T-cell (primary cell): ENCODE data around the gene TFEB. TPM values are rescaled to one million over a fixed set of nuclear protein-coding genes. Genes with fewer than 3 reads are reported as not detected.

Experiments used
- ATAC-seq, 4 experiments: fragments of 200-7000 bp in 3 of 4; fragments of 150-1000 bp in 1 of 4; cut with Tn5 transposase; replicated peaks in 1 of 4; 1 replicate in 3 of 4; 2 replicates in 1 of 4; pipeline ENCODE4 v1.10.0; 2021; ENCODE audit warnings: moderate library complexity in 3 of 4, mild to moderate bottlenecking in 2 of 4, moderate number of reproducible peaks in 1 of 4
- CTCF ChIA-PET, 2 donors: fragments of 300-600 bp; sonication (Branson Sonifier 250); formaldehyde crosslinking; loops; one replicate each; lab custom pipeline; 2022; ENCODE audit warnings: antibody characterized with exemption in 2 of 2; lab: Charles Lee
- POLR2A ChIA-PET, 2 donors: fragments of 300-600 bp; sonication (Branson Sonifier 250); formaldehyde crosslinking; loops; one replicate each; lab custom pipeline; 2022; ENCODE audit warnings: antibody characterized with exemption in 2 of 2; lab: Charles Lee
- DNase-seq, 35 experiments: peaks; one replicate each; pipeline versions ENCODE4 v3.0.0 to v3.0.0-alpha.2; 2013 to 2023
- H3K27ac ChIP-seq: one replicate; pipeline ENCODE4 v1.5.1; 2013; ENCODE audit warnings: low read length
- H3K27me3 ChIP-seq, 2 experiments: replicated peaks in 1 of 2; 1 replicate in 1 of 2; 2 replicates in 1 of 2; pipeline versions ENCODE4 v1.6.1 to v1.7.0; 2013; ENCODE audit warnings: low read length in 1 of 2, mixed read lengths in 1 of 2; ENCODE audit not compliant: control insufficient read depth in 2 of 2, insufficient read depth in 2 of 2; ENCODE audit errors: extremely low read depth in 1 of 2
- H3K36me3 ChIP-seq, 2 donors: 1 replicate in 1 of 2; 2 replicates in 1 of 2; pipeline versions ENCODE4 v1.6.1 to v1.7.0; 2013; ENCODE audit warnings: low read length in 1 of 2; ENCODE audit not compliant: control insufficient read depth in 2 of 2, insufficient read depth in 1 of 2; ENCODE audit errors: extremely low read depth in 1 of 2
- H3K4me1 ChIP-seq, 2 experiments: 1 replicate in 1 of 2; 2 replicates in 1 of 2; pipeline versions ENCODE4 v1.6.1 to v1.7.0; 2013; ENCODE audit warnings: low read length in 2 of 2, mixed read lengths in 1 of 2; ENCODE audit not compliant: insufficient read depth in 2 of 2, control insufficient read depth in 1 of 2; ENCODE audit errors: extremely low read depth in 1 of 2
- H3K4me3 ChIP-seq, 2 donors: 1 replicate in 1 of 2; 2 replicates in 1 of 2; pipeline versions ENCODE4 v1.5.1 to v1.7.0; 2013; ENCODE audit warnings: mild to moderate bottlenecking in 2 of 2, low read length in 1 of 2, moderate library complexity in 1 of 2; ENCODE audit not compliant: control insufficient read depth in 1 of 2; ENCODE audit errors: extremely low read depth in 1 of 2
- H3K9me3 ChIP-seq: 2 replicates; pipeline ENCODE4 v1.7.0; 2013
- H3K27ac Mint-ChIP-seq, 2 donors: one replicate each; pipeline ENCODE4 v1.8.0; 2020 to 2021; ENCODE audit warnings: mild to moderate bottlenecking in 2 of 2, mixed read lengths in 2 of 2
- H3K27me3 Mint-ChIP-seq, 2 donors: one replicate each; pipeline ENCODE4 v1.8.0; 2021 to 2022; ENCODE audit warnings: mixed read lengths in 2 of 2
- H3K36me3 Mint-ChIP-seq: one replicate; pipeline ENCODE4 v1.8.0; 2021; ENCODE audit warnings: mixed read lengths
- H3K4me1 Mint-ChIP-seq, 3 donors: one replicate each; pipeline ENCODE4 v1.8.0; 2020 to 2022; ENCODE audit warnings: mixed read lengths in 3 of 3, mild to moderate bottlenecking in 1 of 3
- H3K4me3 Mint-ChIP-seq, 3 donors: one replicate each; pipeline ENCODE4 v1.8.0; 2020 to 2022; ENCODE audit warnings: mild to moderate bottlenecking in 3 of 3, mixed read lengths in 3 of 3, moderate library complexity in 3 of 3
- H3K9me3 Mint-ChIP-seq, 3 donors: one replicate each; pipeline ENCODE4 v1.8.0; 2020 to 2022; ENCODE audit warnings: mixed read lengths in 3 of 3
- WGBS: methylation state at CpG from one replicate; pipeline ENCODE4 v1.1.5; 2013; ENCODE audit warnings: missing lambda C conversion rate; ENCODE audit not compliant: insufficient coverage; 5-methylcytosine and 5-hydroxymethylcytosine counted together
- total RNA-seq, 35 experiments: library from RNA in 6 of 35; stranded (reverse) in 6 of 35; fragments of 120-200 nt in 1 of 35; gene quantifications; one replicate each; pipeline versions ENCODE4 v1.2.1 to v1.2.4 and lab custom pipeline; 2013 to 2026

Gene TFEB
- total RNA-seq, 5 donors from 2014 or later (not counting 1 experiment from before 2014, with no cell fraction given) = 18.9 to 28.1 (median 19.5) TPM

DNA sequence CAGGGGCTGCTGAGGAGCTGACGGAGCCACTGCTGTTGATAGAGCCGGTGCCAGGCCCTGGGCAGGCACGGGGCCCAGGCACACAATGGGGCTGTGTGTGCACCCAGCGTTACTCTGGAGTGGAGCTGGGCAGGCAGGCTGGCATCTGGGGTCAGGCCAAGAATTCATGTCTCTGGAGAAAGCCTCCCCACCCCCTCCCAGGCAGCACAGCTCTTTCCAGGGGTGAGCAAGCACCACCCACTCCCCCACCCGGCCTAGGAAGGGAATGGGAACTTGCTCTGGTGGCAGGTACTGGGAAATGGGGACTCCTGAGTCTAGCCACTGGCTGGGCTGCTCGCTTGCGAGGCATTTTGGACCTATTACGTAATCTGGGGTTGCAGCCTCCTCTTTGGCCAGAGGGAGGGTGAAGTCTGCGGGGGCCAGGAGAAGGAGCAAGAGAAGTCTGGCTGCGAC, 22.7 kb downstream of the TFEB start:
- H3K36me3 Mint-ChIP-seq = peaks cover 3% of the 10 kb centered on the region
- H3K36me3 ChIP-seq = peaks cover 0 to 5% of the 10 kb centered on the region in 2 donors

DNA sequence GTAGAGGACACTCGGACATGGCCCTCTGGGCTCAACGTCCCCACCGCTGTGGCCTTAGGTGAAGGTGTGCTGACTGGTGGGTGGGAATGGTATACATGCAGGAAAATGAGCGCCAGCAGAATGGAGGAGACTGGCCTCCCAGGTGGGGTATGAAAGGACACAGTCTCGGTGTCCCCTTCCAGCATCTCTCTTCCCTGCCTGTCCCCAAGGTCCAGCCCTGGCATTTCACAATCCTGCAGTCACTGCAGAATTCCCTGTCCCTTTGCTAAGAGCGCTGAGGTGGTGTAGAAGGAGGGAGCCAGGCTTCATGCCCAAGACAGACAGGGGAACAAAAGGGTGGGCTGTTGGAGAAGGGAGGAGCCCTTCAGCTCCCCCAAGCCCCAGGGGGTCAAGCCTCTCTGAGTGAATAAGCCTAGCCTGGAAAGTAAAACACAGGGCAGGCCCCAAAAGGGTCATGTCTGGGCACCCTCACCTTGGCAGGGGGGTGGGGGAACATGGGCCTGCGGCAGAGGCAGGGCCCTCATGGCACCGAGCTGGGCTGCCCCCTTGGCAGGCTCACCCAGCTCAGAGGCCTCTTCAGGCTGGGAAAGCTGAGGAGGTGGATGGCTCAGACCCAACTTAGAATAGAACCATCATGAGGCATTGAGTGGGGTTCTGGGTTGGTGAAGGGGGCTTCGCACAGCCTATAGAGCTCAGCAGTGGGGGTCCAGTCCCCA, 23.9 kb downstream of the TFEB start:
- H3K27ac Mint-ChIP-seq = no peak overlapping the region

More for the DNA sequence above, 22.7 kb downstream of the TFEB start:
- Histone ChIP-seq H3K4me3 (no peak overlapping the region), H3K4me1 (peaks cover 17 to 29% of the 10 kb centered on the region in 2 experiments), H3K27ac (no peak overlapping the region), H3K9me3 (no peaks in the 10 kb centered on the region), H3K27me3 (no peaks in the 10 kb centered on the region)
- ATAC-seq (no peak), DNase-seq (no peak)
- ChIA-PET CTCF (no interaction called here), POLR2A (no interaction called here)
- Mint-ChIP-seq H3K9me3 (no peaks in the 10 kb centered on the region), H3K27ac (no peak overlapping the region), H3K4me3 (no peak overlapping the region), H3K27me3 (no peaks in the 10 kb centered on the region), H3K4me1 (peaks cover 32 to 45% (median 33%) of the 10 kb centered on the region in 3 donors)
- 93% methylated on average over 3 of the region's 10 CpGs for WGBS

DNA sequence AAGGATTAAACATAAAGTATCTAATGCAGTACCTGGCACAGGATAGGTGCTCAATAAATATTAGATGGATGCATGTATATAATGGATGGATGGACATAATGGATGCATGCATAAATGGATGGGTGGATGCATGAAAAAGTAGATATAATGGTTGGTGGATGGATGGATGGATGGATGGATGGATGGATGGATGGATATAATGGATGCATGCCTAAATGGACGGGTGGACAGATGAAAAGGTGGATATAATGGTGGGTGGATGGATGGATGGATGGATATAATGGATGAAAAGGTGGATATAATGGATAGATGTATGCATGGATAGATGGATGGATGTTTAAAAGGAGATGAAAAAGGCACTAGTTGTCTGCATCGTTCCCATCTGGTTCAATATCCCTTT, 26.0 kb downstream of the TFEB start:
- ChIA-PET CTCF (interaction anchor here (0.6 to 0.7 kb wide), 2 partner anchors 10 to 25 kb away, joined by 3 read pairs; no protein-coding TSS in a partner anchor), POLR2A (interaction anchor here in 1 of 2 donors (0.5 kb wide), 1 partner anchor 24 kb away, joined by 3 read pairs; no protein-coding TSS in a partner anchor)
- Mint-ChIP-seq H3K4me3 (no peak overlapping the region), H3K9me3 (no peaks in the 10 kb centered on the region), H3K4me1 (peaks cover 30 to 56% (median 39%) of the 10 kb centered on the region in 3 donors), H3K27me3 (no peaks in the 10 kb centered on the region), H3K36me3 (peaks cover 3% of the 10 kb centered on the region), H3K27ac (no peak overlapping the region)
- no peaks in the 10 kb centered on the region for H3K27me3 ChIP-seq
- no peak for DNase-seq
- H3K9me3 ChIP-seq = no peaks in the 10 kb centered on the region
- peaks cover 0 to 5% of the 10 kb centered on the region in 2 donors for H3K36me3 ChIP-seq
- H3K27ac ChIP-seq = no peak overlapping the region
- ATAC-seq = no peak
- H3K4me3 ChIP-seq = no peak overlapping the region
- WGBS = 82% methylated on average over 1 of the region's 2 CpGs
- H3K4me1 ChIP-seq = peaks cover 23 to 39% of the 10 kb centered on the region in 2 experiments

More for the DNA sequence above, 23.9 kb downstream of the TFEB start:
- no peaks in the 10 kb centered on the region for H3K27me3 Mint-ChIP-seq
- H3K36me3 Mint-ChIP-seq = peaks cover 3% of the 10 kb centered on the region
- no peak overlapping the region for H3K4me3 ChIP-seq
- DNase-seq = no peak
- ChIA-PET POLR2A (no interaction called here), CTCF (no interaction called here)
- H3K4me1 ChIP-seq = peaks cover 21 to 33% of the 10 kb centered on the region in 2 experiments
- peaks cover 38 to 45% (median 38%) of the 10 kb centered on the region in 3 donors for H3K4me1 Mint-ChIP-seq
- no peaks in the 10 kb centered on the region for H3K9me3 ChIP-seq
- H3K36me3 ChIP-seq = peaks cover 0 to 5% of the 10 kb centered on the region in 2 donors
- no peak for ATAC-seq
- no peak overlapping the region for H3K4me3 Mint-ChIP-seq
- H3K27me3 ChIP-seq = no peaks in the 10 kb centered on the region
- WGBS = 97% methylated on average over 5 of the region's 9 CpGs
- H3K9me3 Mint-ChIP-seq = no peaks in the 10 kb centered on the region
- H3K27ac ChIP-seq = no peak overlapping the region

DNA sequence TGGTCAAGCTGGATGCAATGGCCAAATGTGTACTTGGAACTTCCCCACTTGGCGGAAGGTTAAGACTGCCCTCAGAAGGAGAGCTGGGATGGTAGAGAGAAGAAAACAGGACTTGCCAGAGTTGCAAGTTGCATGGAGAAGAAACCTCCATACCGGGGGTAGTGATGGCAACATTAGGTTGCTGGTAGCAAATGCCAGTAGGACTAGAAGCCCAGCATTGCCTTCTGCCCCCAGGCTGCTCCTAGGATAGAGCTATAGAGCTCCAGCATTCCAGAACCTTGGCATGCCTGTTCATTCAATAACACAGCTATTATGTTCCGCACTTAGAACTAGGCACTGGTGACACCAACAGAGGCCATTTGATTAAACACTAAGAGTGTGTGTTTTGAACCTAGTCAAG, 26.6 kb downstream of the TFEB start:
- H3K4me3 Mint-ChIP-seq = peak overlapping the region in 1 of 3 donors; percentile 75
- Histone ChIP-seq H3K4me3 (no peak overlapping the region), H3K9me3 (no peaks in the 10 kb centered on the region), H3K27me3 (no peaks in the 10 kb centered on the region), H3K27ac (no peak overlapping the region), H3K36me3 (peaks cover 0 to 5% of the 10 kb centered on the region in 2 donors), H3K4me1 (peaks cover 23 to 39% of the 10 kb centered on the region in 2 experiments)
- H3K27ac Mint-ChIP-seq = peak overlapping the region in 1 of 2 donors; percentile 62
- ATAC-seq (no peak), DNase-seq (no peak)
- 100% methylated on average over 2 of the region's 3 CpGs for WGBS
- no peaks in the 10 kb centered on the region for H3K27me3 Mint-ChIP-seq
- no peaks in the 10 kb centered on the region for H3K9me3 Mint-ChIP-seq
- H3K4me1 Mint-ChIP-seq = peaks cover 30 to 55% (median 39%) of the 10 kb centered on the region in 3 donors
- no peaks in the 10 kb centered on the region for H3K36me3 Mint-ChIP-seq
- POLR2A ChIA-PET = interaction anchor here in 1 of 2 donors (0.5 kb wide), 1 partner anchor 25 kb away, joined by 3 read pairs; no protein-coding TSS in a partner anchor
- CTCF ChIA-PET = interaction anchor here (0.6 to 0.8 kb wide), 3 partner anchors 11 to 26 kb away, joined by 3 read pairs; no protein-coding TSS in a partner anchor

DNA sequence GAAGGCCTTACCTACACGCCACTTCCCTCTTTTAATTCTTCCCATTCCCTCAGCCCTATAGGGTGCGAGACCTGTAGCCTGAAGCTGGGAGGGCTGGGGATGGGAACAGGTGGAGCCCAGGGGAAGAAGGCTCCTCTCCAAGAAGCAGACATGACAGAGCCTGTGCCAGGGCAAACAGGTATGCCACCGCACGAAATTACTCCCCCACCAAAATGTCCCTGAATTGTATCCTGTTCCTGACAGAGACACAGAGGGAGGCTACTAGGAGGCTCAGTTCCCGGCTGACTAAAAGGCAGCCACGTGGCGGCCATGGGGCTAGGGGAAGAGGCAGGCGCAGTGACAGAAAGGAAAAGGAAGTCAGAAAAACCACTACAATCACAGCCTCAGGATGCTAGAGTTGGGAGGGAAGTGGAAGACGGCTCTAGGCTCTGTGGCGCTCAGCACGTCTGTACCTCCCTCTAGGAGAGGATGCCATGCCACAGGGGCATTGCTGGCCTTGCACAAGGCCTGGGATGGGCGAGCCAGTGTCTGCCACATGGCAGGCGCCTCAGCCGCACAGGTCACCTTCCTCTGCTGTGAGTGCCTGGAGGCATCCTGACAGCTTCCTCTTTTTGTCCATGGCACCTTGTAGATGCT, 27.7 kb downstream of the TFEB start:
- Mint-ChIP-seq H3K36me3 (no peaks in the 10 kb centered on the region), H3K4me1 (peaks cover 30 to 55% (median 39%) of the 10 kb centered on the region in 3 donors), H3K9me3 (no peaks in the 10 kb centered on the region), H3K27me3 (no peaks in the 10 kb centered on the region), H3K27ac (peak overlapping the region; percentile 86 to 88), H3K4me3 (peak overlapping the region; percentile 28 to 75 (median 61))
- ATAC-seq (peak; percentile 83 to 91 (median 88)), DNase-seq (peak in 30 of 35 experiments; percentile 8 to 67 (median 32))
- WGBS = 11% methylated on average over 6 of the region's 14 CpGs
- Histone ChIP-seq H3K36me3 (no peaks in the 10 kb centered on the region), H3K4me3 (no peak overlapping the region), H3K9me3 (no peaks in the 10 kb centered on the region), H3K27ac (no peak overlapping the region), H3K27me3 (no peaks in the 10 kb centered on the region), H3K4me1 (peaks cover 23 to 39% of the 10 kb centered on the region in 2 experiments)
- POLR2A ChIA-PET = no interaction called here
- CTCF ChIA-PET = interaction anchor here (0.7 to 0.9 kb wide), 2 partner anchors 27 to 80 kb away, joined by 3 read pairs; partner anchors contain the start of gene TOMM6 (in 1 of the 2)
